ENCODE measurements around the gene RANBP10.
"Not testable (repeated sequence)": the region's sequence is repeated elsewhere in the genome, so short reads cannot be mapped to it uniquely, and the experiment has no call there.

Gene RANBP10

DNA sequence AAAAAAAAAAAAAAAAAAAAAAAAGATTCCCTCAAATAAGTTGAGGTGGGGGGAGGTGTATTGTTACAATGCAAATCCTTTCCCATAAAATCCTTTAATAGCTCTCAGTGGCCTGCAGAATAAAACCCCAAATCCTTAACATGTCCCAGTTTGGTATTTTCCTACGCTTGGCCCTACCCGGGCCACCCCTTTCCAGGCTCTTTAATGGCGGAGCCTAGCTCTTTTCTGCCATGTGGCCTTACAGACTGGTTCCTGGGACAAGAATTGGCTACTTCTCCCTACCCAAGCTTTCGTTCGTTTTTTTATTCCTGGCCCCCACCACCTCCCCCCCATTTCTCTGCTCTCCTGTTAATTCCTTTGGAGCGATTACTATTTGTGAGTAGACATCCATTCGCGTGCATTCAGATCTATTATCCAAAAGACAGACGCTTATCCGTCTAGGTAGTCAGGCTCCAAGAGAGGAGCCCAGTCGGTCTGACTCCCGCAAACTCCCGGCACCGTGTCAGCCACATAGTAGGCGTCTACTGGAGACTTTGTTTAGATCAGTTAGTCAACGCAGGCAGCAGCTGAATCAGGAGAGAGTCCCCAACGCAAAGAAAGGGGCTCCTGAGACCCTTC is 34.9 kb upstream of the RANBP10 start:
- TF ChIP-seq, protein P1, sequence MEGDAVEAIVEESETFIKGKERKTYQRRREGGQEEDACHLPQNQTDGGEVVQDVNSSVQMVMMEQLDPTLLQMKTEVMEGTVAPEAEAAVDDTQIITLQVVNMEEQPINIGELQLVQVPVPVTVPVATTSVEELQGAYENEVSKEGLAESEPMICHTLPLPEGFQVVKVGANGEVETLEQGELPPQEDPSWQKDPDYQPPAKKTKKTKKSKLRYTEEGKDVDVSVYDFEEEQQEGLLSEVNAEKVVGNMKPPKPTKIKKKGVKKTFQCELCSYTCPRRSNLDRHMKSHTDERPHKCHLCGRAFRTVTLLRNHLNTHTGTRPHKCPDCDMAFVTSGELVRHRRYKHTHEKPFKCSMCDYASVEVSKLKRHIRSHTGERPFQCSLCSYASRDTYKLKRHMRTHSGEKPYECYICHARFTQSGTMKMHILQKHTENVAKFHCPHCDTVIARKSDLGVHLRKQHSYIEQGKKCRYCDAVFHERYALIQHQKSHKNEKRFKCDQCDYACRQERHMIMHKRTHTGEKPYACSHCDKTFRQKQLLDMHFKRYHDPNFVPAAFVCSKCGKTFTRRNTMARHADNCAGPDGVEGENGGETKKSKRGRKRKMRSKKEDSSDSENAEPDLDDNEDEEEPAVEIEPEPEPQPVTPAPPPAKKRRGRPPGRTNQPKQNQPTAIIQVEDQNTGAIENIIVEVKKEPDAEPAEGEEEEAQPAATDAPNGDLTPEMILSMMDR (conservative IDR thresholded peaks at IDR 0.05; ENCODE audit: control insufficient read depth, insufficient read depth, low read depth, low read length), result no peak
- no peak for DNase-seq (ENCODE audit: low read depth)
- H3K4me3 ChIP-seq (ENCODE audit: control insufficient read depth, low read depth, low read length), result peak overlapping the region; percentile 93

DNA sequence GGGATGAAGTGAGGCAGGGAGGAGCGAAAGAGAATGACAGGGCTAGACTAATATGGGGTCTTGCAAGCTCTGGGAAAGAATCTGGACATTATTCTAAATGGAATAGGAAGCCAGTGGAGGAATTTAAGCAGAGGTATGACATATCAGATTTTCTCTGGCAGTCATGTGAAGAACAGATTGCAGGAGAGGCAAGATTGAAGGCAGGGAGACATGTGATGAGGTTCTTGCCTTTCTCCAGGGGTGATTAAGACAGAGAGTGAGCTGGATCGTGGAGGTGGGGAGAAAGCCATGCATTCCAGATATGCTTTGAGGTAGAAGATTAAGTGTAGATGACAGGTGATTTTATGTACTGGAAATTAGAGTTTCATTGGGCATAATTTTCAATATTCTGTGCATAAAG is 31.5 kb upstream of the RANBP10 start:
- TF ChIP-seq, protein P1 (conservative IDR thresholded peaks at IDR 0.05; ENCODE audit: control insufficient read depth, insufficient read depth, low read depth, low read length), result no peak
- H3K4me3 ChIP-seq (ENCODE audit: control insufficient read depth, low read depth, low read length), result no peak overlapping the region
- DNase-seq (ENCODE audit: low read depth), result no peak

GRCh38 chr16:67837190-67837589 is 30.8 kb upstream of the RANBP10 start:
- H3K4me3 ChIP-seq (ENCODE audit: control insufficient read depth, low read depth, low read length); DNase-seq (ENCODE audit: low read depth): not testable (repeated sequence)

GRCh38 chr16:67834242-67834614 is 27.9 kb upstream of the RANBP10 start:
- TF ChIP-seq, protein P1 (conservative IDR thresholded peaks at IDR 0.05; ENCODE audit: control insufficient read depth, insufficient read depth, low read depth, low read length), result no peak
- peak overlapping the region; percentile 83 for H3K4me3 ChIP-seq (ENCODE audit: control insufficient read depth, low read depth, low read length)
- DNase-seq (ENCODE audit: low read depth), result no peak

GRCh38 chr16:67833415-67834241 is 27.3 kb upstream of the RANBP10 start:
- DNase-seq (ENCODE audit: low read depth), result peak; percentile 84
- H3K4me3 ChIP-seq (ENCODE audit: control insufficient read depth, low read depth, low read length), result peak overlapping the region; percentile 83
- TF ChIP-seq, protein P1 (conservative IDR thresholded peaks at IDR 0.05; ENCODE audit: control insufficient read depth, insufficient read depth, low read depth, low read length), result no peak

DNA sequence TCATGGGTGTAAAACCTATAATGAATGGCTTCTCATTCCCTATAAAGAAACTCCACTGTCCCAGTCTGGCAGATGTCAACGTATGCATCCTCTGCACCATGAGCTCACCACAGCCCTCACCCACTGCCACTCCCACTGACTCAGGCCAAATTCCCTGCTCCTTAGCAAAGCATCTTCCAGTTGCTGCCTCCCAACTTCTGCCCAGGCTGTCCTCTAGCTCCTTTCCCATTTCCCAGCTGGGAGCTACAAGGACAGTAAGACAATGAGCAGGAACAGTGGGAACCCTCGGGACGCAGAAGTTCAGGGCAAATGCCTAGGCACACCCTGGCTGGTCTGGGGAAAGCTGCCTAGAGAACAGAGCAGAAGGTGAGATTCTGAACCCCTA is 26.7 kb upstream of the RANBP10 start:
- peak; percentile 81 for DNase-seq (ENCODE audit: low read depth)
- peak overlapping the region; percentile 83 for H3K4me3 ChIP-seq (ENCODE audit: control insufficient read depth, low read depth, low read length)
- TF ChIP-seq, protein P1 (conservative IDR thresholded peaks at IDR 0.05; ENCODE audit: control insufficient read depth, insufficient read depth, low read depth, low read length), result no peak

DNA sequence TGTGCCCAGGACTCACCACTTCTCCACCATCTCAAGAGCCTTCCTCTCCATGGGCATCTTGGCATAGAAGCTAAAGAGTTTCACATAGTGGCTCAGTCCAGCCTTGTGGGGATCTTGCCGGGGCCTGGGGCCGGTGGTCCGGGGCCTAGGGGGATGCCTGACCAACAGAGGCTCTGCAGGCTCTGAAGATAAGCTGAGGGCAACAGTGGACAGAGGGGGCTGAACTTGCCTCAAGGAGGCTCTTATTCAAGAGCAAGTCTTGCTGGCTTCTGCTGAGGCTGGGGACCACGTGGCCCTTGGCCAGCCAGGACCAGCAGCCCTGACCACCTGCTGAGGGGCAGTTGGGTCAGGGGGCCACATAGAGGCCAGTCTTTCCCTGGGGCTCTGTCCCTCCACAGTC is 22.3 kb upstream of the RANBP10 start:
- DNase-seq (ENCODE audit: low read depth), result no peak
- TF ChIP-seq, protein P1 (conservative IDR thresholded peaks at IDR 0.05; ENCODE audit: control insufficient read depth, insufficient read depth, low read depth, low read length), result no peak
- no peak overlapping the region for H3K4me3 ChIP-seq (ENCODE audit: control insufficient read depth, low read depth, low read length)

Data from fibroblast of mammary gland (primary cell).